Memory B cell (primary cell): ENCODE measurements around the gene CTAGE4.
A peak's percentile ranks its signal among the peaks of the same experiment; 100 is the strongest.
"Not testable (repeated sequence)": the region's sequence is repeated elsewhere in the genome, so short reads cannot be mapped to it uniquely, and the experiment has no call there.

Experiments used
- ATAC-seq: fragments of 150-1000 bp; cut with Tn5 transposase; 2 replicates; pipeline ENCODE4 v1.10.0; 2021; ENCODE audit warnings: low read depth, mild to moderate bottlenecking, moderate library complexity
- DNase-seq, 2 donors: peaks; one replicate each; pipeline ENCODE4 v3.0.0; 2022; ENCODE audit warnings: low spot score in 2 of 2
- H3K27ac Mint-ChIP-seq: one replicate; pipeline ENCODE4 v1.8.0; 2022; ENCODE audit warnings: mild to moderate bottlenecking, moderate library complexity, mixed read lengths
- H3K27me3 Mint-ChIP-seq: one replicate; pipeline ENCODE4 v1.8.0; 2022; ENCODE audit warnings: mixed read lengths
- H3K36me3 Mint-ChIP-seq: one replicate; pipeline ENCODE4 v1.8.0; 2022; ENCODE audit warnings: mild to moderate bottlenecking, mixed read lengths
- H3K4me1 Mint-ChIP-seq: one replicate; pipeline ENCODE4 v1.8.0; 2022; ENCODE audit warnings: mixed read lengths
- H3K4me3 Mint-ChIP-seq: one replicate; pipeline ENCODE4 v1.8.0; 2022; ENCODE audit warnings: mild to moderate bottlenecking, moderate library complexity, mixed read lengths
- H3K9me3 Mint-ChIP-seq: one replicate; pipeline ENCODE4 v1.8.0; 2022; ENCODE audit warnings: mixed read lengths

CTAGE4 gene

GRCh38 chr7:144188578-144189171 lies 5.4 kb downstream of the CTAGE4 start:
- not testable (repeated sequence) for H3K9me3 Mint-ChIP-seq, H3K27me3 Mint-ChIP-seq, H3K36me3 Mint-ChIP-seq, H3K27ac Mint-ChIP-seq, H3K4me1 Mint-ChIP-seq, ATAC-seq, DNase-seq, H3K4me3 Mint-ChIP-seq

GRCh38 chr7:144193782-144194181 lies 10.5 kb downstream of the CTAGE4 start:
- not testable (repeated sequence) for H3K4me1 Mint-ChIP-seq, ATAC-seq, H3K4me3 Mint-ChIP-seq, DNase-seq, H3K27ac Mint-ChIP-seq, H3K36me3 Mint-ChIP-seq, H3K9me3 Mint-ChIP-seq, H3K27me3 Mint-ChIP-seq

- not testable (repeated sequence) for H3K4me1 Mint-ChIP-seq, DNase-seq, H3K36me3 Mint-ChIP-seq, H3K27ac Mint-ChIP-seq, ATAC-seq, H3K4me3 Mint-ChIP-seq, H3K27me3 Mint-ChIP-seq, H3K9me3 Mint-ChIP-seq
Observed at GRCh38 chr7:144194453-144194852, 11.2 kb downstream of the CTAGE4 start.

GRCh38 chr7:144195212-144195872 lies 12.1 kb downstream of the CTAGE4 start, which contains the start of gene ARHGEF35:
Gene ARHGEF35, minus strand, starts transcription at chr7:144195833. Its CDS starts 7,450 bp downstream, at chr7:144188383.
- H3K36me3 Mint-ChIP-seq, H3K9me3 Mint-ChIP-seq, H3K27ac Mint-ChIP-seq, DNase-seq, H3K27me3 Mint-ChIP-seq, H3K4me1 Mint-ChIP-seq: not testable (repeated sequence)
- peak; percentile 69 for ATAC-seq
- peak within 1 kb of the TSS; percentile 64 for H3K4me3 Mint-ChIP-seq

- DNase-seq, H3K27ac Mint-ChIP-seq, H3K27me3 Mint-ChIP-seq, H3K4me1 Mint-ChIP-seq, H3K4me3 Mint-ChIP-seq, H3K9me3 Mint-ChIP-seq, H3K36me3 Mint-ChIP-seq, ATAC-seq: not testable (repeated sequence)
Observed at GRCh38 chr7:144198934-144199333, 15.7 kb downstream of the CTAGE4 start.

GRCh38 chr7:144201978-144202377 lies 18.7 kb downstream of the CTAGE4 start:
- not testable (repeated sequence) for H3K27ac Mint-ChIP-seq, H3K4me3 Mint-ChIP-seq, H3K9me3 Mint-ChIP-seq, DNase-seq, H3K4me1 Mint-ChIP-seq, H3K36me3 Mint-ChIP-seq, ATAC-seq, H3K27me3 Mint-ChIP-seq

GRCh38 chr7:144203086-144203485 lies 19.8 kb downstream of the CTAGE4 start:
- H3K27me3 Mint-ChIP-seq, ATAC-seq, H3K4me1 Mint-ChIP-seq, H3K9me3 Mint-ChIP-seq, DNase-seq, H3K4me3 Mint-ChIP-seq, H3K36me3 Mint-ChIP-seq, H3K27ac Mint-ChIP-seq: not testable (repeated sequence)

- not testable (repeated sequence) for H3K27me3 Mint-ChIP-seq, H3K4me3 Mint-ChIP-seq, H3K36me3 Mint-ChIP-seq, H3K4me1 Mint-ChIP-seq, DNase-seq, H3K9me3 Mint-ChIP-seq, H3K27ac Mint-ChIP-seq, ATAC-seq
Observed at GRCh38 chr7:144205306-144205705, 22.0 kb downstream of the CTAGE4 start.

GRCh38 chr7:144217200-144217599 lies 33.9 kb downstream of the CTAGE4 start:
- H3K27ac Mint-ChIP-seq, ATAC-seq, DNase-seq, H3K36me3 Mint-ChIP-seq, H3K4me1 Mint-ChIP-seq, H3K27me3 Mint-ChIP-seq, H3K9me3 Mint-ChIP-seq, H3K4me3 Mint-ChIP-seq: not testable (repeated sequence)

GRCh38 chr7:144218581-144218980 lies 35.3 kb downstream of the CTAGE4 start:
- not testable (repeated sequence) for H3K27ac Mint-ChIP-seq, ATAC-seq, H3K36me3 Mint-ChIP-seq

GRCh38 chr7:144219149-144219548 lies 35.9 kb downstream of the CTAGE4 start:
- H3K4me1 Mint-ChIP-seq, H3K27me3 Mint-ChIP-seq, DNase-seq, H3K9me3 Mint-ChIP-seq, H3K4me3 Mint-ChIP-seq, H3K27ac Mint-ChIP-seq, H3K36me3 Mint-ChIP-seq: not testable (repeated sequence)
- peak; percentile 60 for ATAC-seq

More at GRCh38 chr7:144218581-144218980, 35.3 kb downstream of the CTAGE4 start:
- not testable (repeated sequence) for H3K9me3 Mint-ChIP-seq, H3K4me1 Mint-ChIP-seq, H3K27me3 Mint-ChIP-seq, H3K4me3 Mint-ChIP-seq, DNase-seq

- H3K36me3 Mint-ChIP-seq, DNase-seq, H3K4me1 Mint-ChIP-seq, H3K27ac Mint-ChIP-seq, H3K4me3 Mint-ChIP-seq, ATAC-seq, H3K9me3 Mint-ChIP-seq, H3K27me3 Mint-ChIP-seq: not testable (repeated sequence)
Observed at GRCh38 chr7:144220531-144220930, 37.3 kb downstream of the CTAGE4 start.

GRCh38 chr7:144223675-144224074 lies 40.4 kb downstream of the CTAGE4 start:
- H3K36me3 Mint-ChIP-seq, H3K4me1 Mint-ChIP-seq, H3K27me3 Mint-ChIP-seq, DNase-seq, ATAC-seq, H3K9me3 Mint-ChIP-seq, H3K27ac Mint-ChIP-seq, H3K4me3 Mint-ChIP-seq: not testable (repeated sequence)

- not testable (repeated sequence) for H3K27me3 Mint-ChIP-seq, H3K4me3 Mint-ChIP-seq, H3K9me3 Mint-ChIP-seq, H3K27ac Mint-ChIP-seq, H3K36me3 Mint-ChIP-seq, H3K4me1 Mint-ChIP-seq, DNase-seq, ATAC-seq
Observed at GRCh38 chr7:144226866-144227265, 43.6 kb downstream of the CTAGE4 start.

GRCh38 chr7:144228810-144229209 lies 45.5 kb downstream of the CTAGE4 start:
- H3K27me3 Mint-ChIP-seq, H3K4me3 Mint-ChIP-seq, H3K27ac Mint-ChIP-seq, ATAC-seq, H3K9me3 Mint-ChIP-seq, H3K4me1 Mint-ChIP-seq, H3K36me3 Mint-ChIP-seq, DNase-seq: not testable (repeated sequence)
